Stimulated activated CD4-positive, alpha-beta T cell treated with anti-CD3 and anti-CD28 coated beads, Interleukin-2, amount 100 ng/mL, for 24 hours (primary cell): ENCODE data around the gene SEPTIN2.
"Not testable (repeated sequence)": the region's sequence is repeated elsewhere in the genome, so short reads cannot be mapped to it uniquely, and the experiment has no call there.

Source experiments
- DNase-seq, 2 donors: peaks; one replicate each; pipeline ENCODE4 v3.0.0-alpha.2; 2020

SEPTIN2 gene

GRCh38 chr2:241315879-241316631, at the start of gene SEPTIN2:
Gene SEPTIN2, plus strand, starts transcription at chr2:241315925. Its CDS starts 8,308 bp downstream, at chr2:241324233.
- peak; percentile 75 to 79 for DNase-seq

- no peak for DNase-seq
These were observed 48.3 kb upstream of the SEPTIN2 start for GRCh38 chr2:241267249-241268067.

- no peak for DNase-seq
These were observed 47.4 kb upstream of the SEPTIN2 start for GRCh38 chr2:241268306-241268705.

- DNase-seq: no peak
These were observed 46.8 kb upstream of the SEPTIN2 start for GRCh38 chr2:241268716-241269445.

GRCh38 chr2:241269707-241270520, 45.8 kb upstream of the SEPTIN2 start:
- no peak for DNase-seq

- no peak for DNase-seq
These were observed 45.2 kb upstream of the SEPTIN2 start for GRCh38 chr2:241270531-241270930.

GRCh38 chr2:241271706-241272302, 43.9 kb upstream of the SEPTIN2 start:
- peak; percentile 68 to 69 for DNase-seq

GRCh38 chr2:241272303-241273209, 43.2 kb upstream of the SEPTIN2 start:
- DNase-seq: peak; percentile 52 to 64

GRCh38 chr2:241273210-241274020, 42.3 kb upstream of the SEPTIN2 start:
- DNase-seq: no peak

GRCh38 chr2:241274127-241274526, 41.6 kb upstream of the SEPTIN2 start:
- no peak for DNase-seq

GRCh38 chr2:241275504-241275903, 40.2 kb upstream of the SEPTIN2 start:
- DNase-seq: no peak

GRCh38 chr2:241275910-241276309, 39.8 kb upstream of the SEPTIN2 start:
- DNase-seq: no peak

GRCh38 chr2:241278306-241278705, 37.4 kb upstream of the SEPTIN2 start:
- not testable (repeated sequence) for DNase-seq

GRCh38 chr2:241279413-241279812, 36.3 kb upstream of the SEPTIN2 start:
- no peak for DNase-seq

GRCh38 chr2:241279828-241280227, 35.9 kb upstream of the SEPTIN2 start:
- DNase-seq: no peak

GRCh38 chr2:241280291-241280690, 35.4 kb upstream of the SEPTIN2 start:
- no peak for DNase-seq

- no peak for DNase-seq
These were observed 33.2 kb upstream of the SEPTIN2 start for GRCh38 chr2:241282555-241282954.

GRCh38 chr2:241285596-241285995, 30.1 kb upstream of the SEPTIN2 start:
- no peak for DNase-seq

GRCh38 chr2:241286348-241287090, 29.2 kb upstream of the SEPTIN2 start:
- no peak for DNase-seq
